Nephron (organoid): Measurements from ENCODE around the gene DGKH.

Experiments used
- H3K27ac Mint-ChIP-seq, 3 experiments: 2 replicates each; pipeline ENCODE4 v1.8.0; 2020; ENCODE audit warnings: mixed read lengths in 3 of 3, mild to moderate bottlenecking in 2 of 3, moderate library complexity in 1 of 3
- H3K27me3 Mint-ChIP-seq: 2 replicates; pipeline ENCODE4 v1.8.0; 2021; ENCODE audit warnings: low read depth, mild to moderate bottlenecking, moderate library complexity, mixed read lengths
- H3K36me3 Mint-ChIP-seq: 2 replicates; pipeline ENCODE4 v1.8.0; 2020; ENCODE audit warnings: low read depth, mixed read lengths
- H3K4me1 Mint-ChIP-seq: 2 replicates; pipeline ENCODE4 v1.8.0; 2020; ENCODE audit warnings: mixed read lengths
- H3K4me3 Mint-ChIP-seq, 3 experiments: 2 replicates each; pipeline ENCODE4 v1.8.0; 2020; ENCODE audit warnings: mild to moderate bottlenecking in 3 of 3, mixed read lengths in 3 of 3, moderate library complexity in 2 of 3
- H3K9me3 Mint-ChIP-seq: 2 replicates; pipeline ENCODE4 v1.8.0; 2020; ENCODE audit warnings: mixed read lengths
- CTCF ChIP-seq, 3 experiments: fragments of 200-600 bp; sonication (generic); IDR thresholded peaks; one replicate each; pipeline ENCODE4 v1.5.0; 2021; ENCODE audit warnings: antibody characterized with exemption in 3 of 3; ENCODE audit not compliant: unreplicated experiment in 3 of 3

The DGKH gene

GRCh38 chr13:42270160-42270856 is 221.9 kb downstream of the DGKH start:
- Mint-ChIP-seq H3K9me3 (peaks cover 12% of the 10 kb centered on the region), H3K27ac (peak overlapping the region; percentile 97 to 100 (median 98)), H3K27me3 (no peaks in the 10 kb centered on the region), H3K4me3 (peak overlapping the region; percentile 99 to 100 (median 99)), H3K4me1 (peaks cover 76% of the 10 kb centered on the region), H3K36me3 (peaks cover 12% of the 10 kb centered on the region)
- no peak for TF ChIP-seq CTCF (IDR thresholded peaks at IDR 0.05; ENCODE audit: unreplicated experiment in 3 of 3)

- no peak for TF ChIP-seq CTCF (IDR thresholded peaks at IDR 0.05; ENCODE audit: unreplicated experiment in 3 of 3)
These were observed 222.4 kb downstream of the DGKH start for GRCh38 chr13:42270857-42271215.

GRCh38 chr13:42271337-42272114 is 223.1 kb downstream of the DGKH start:
- H3K36me3 Mint-ChIP-seq = peaks cover 12% of the 10 kb centered on the region
- peak overlapping the region; percentile 99 to 100 (median 99) for H3K4me3 Mint-ChIP-seq
- H3K4me1 Mint-ChIP-seq = peaks cover 70% of the 10 kb centered on the region
- peaks cover 12% of the 10 kb centered on the region for H3K9me3 Mint-ChIP-seq
- peak overlapping the region; percentile 97 to 100 (median 98) for H3K27ac Mint-ChIP-seq
- TF ChIP-seq CTCF (IDR thresholded peaks at IDR 0.05; ENCODE audit: unreplicated experiment in 3 of 3) = no peak
- H3K27me3 Mint-ChIP-seq = no peaks in the 10 kb centered on the region

More at GRCh38 chr13:42270857-42271215, 222.4 kb downstream of the DGKH start:
- Mint-ChIP-seq H3K9me3 (peaks cover 12% of the 10 kb centered on the region), H3K4me3 (peak overlapping the region; percentile 99 to 100 (median 99)), H3K27me3 (no peaks in the 10 kb centered on the region), H3K27ac (peak overlapping the region; percentile 97 to 100 (median 98)), H3K36me3 (peaks cover 12% of the 10 kb centered on the region), H3K4me1 (peaks cover 72% of the 10 kb centered on the region)

GRCh38 chr13:42272115-42272803 is 223.8 kb downstream of the DGKH start, which contains the start of gene AKAP11:
Gene AKAP11, plus strand, starts transcription at chr13:42272152. Its CDS starts 14,197 bp downstream, at chr13:42286349.
- H3K4me1 Mint-ChIP-seq = peaks cover 62% of the 10 kb centered on the region
- peak within 1 kb of the TSS; percentile 97 to 100 (median 98) for H3K27ac Mint-ChIP-seq
- TF ChIP-seq CTCF (IDR thresholded peaks at IDR 0.05; ENCODE audit: unreplicated experiment in 3 of 3) = no peak
- peaks cover 12% of the 10 kb centered on the region for H3K9me3 Mint-ChIP-seq
- peaks cover 12% of the 10 kb centered on the region for H3K36me3 Mint-ChIP-seq
- peak within 1 kb of the TSS; percentile 99 to 100 (median 99) for H3K4me3 Mint-ChIP-seq
- no peaks in the 10 kb centered on the region for H3K27me3 Mint-ChIP-seq

- Mint-ChIP-seq H3K9me3 (peaks cover 12% of the 10 kb centered on the region), H3K4me3 (peak overlapping the region; percentile 99 to 100 (median 99)), H3K36me3 (peaks cover 12% of the 10 kb centered on the region), H3K27me3 (no peaks in the 10 kb centered on the region), H3K4me1 (peaks cover 57% of the 10 kb centered on the region), H3K27ac (peak overlapping the region; percentile 97 to 100 (median 98))
- TF ChIP-seq CTCF (IDR thresholded peaks at IDR 0.05; ENCODE audit: unreplicated experiment in 3 of 3) = no peak
These were observed 224.3 kb downstream of the DGKH start for GRCh38 chr13:42272804-42273175.
